NCI-H1436 treated with DMSO at 0.1 percent for 48 hours (cell line): ENCODE measurements around the gene PTPRT.

Experiments
- DNase-seq: peaks from one replicate; lab custom pipeline; 2025; lab: John Stamatoyannopoulos, UW

Gene PTPRT

DNA sequence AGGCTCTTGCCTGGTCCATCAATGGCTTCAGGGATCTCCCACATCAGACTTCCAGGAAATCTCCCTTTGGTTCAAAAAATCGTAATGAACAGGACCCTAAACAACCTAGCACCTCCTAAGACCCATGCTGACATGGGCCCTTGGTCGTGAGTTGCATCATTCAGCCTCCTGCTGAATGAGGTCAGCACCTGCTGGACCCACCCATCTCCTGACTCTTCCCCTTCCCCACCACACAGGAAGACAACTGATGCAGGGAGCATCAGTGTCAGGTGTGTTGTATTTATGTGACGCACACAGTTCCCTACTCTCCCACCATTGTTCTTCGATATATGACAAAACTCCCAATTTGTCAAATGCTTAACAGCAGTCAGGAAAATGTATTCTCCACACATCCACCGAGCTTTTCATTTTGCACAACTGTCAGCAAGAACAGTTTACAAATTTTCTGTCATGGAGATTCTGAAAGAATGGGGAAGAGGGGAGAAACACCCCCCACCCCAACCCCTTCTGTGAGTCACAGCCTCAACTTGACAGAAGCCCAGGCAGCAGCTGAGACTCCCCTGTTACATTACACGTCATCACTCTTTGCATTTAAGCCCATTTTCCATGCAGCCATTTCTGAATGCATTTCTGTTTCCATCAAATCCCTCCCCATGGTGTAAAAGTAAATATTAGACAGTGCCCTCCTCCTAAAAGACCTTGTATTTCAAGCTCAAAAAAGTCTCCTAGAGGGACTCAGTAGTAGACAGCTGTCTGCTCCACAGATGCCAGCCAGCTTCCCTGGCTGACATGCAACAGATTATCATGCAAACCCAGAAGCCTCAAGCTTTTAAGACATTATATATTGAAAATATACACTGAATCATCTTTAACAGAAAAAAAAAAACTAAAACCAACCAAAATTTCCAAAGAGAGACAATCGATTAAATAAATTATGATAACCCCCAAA lies 577.5 kb downstream of the PTPRT start:
- no peak for DNase-seq

DNA sequence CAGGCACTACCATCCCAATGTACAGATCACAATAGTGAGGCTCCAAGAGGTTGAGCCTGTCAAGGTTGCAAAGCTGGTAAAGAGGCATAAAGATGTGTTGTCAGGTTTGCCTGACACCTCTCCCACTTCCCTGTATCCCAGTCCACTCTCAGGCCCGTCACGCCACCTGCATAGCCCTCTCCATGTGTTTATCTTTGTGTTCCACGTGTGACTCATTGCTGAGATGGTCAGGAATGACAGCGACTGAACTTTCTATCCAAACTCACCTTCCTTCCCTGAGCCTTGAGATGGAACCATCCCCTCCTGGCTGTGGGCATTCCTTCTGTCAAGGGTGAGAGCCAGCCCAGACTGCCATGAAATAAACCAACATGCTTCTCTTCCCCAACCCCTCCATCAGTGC lies 578.3 kb downstream of the PTPRT start:
- no peak for DNase-seq

DNA sequence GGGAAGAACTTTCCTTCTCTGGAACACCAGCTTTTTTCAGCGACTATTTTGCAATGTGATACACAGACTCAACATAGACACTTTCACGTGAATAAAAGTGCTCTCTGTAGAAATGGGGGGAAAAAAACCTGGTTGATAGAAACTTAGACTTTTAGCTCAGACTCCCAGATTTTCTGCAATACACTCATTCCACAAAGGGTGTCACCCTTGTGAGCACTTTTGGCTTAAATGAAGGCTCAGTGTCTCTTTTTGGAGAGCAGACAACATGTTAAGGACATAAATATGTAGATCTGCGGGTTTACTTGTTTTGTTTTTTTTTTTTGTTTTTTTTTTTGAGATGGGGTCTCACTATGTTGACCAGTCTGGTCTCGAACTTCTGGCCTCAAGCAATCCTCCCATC lies 579.6 kb downstream of the PTPRT start:
- no peak for DNase-seq

DNA sequence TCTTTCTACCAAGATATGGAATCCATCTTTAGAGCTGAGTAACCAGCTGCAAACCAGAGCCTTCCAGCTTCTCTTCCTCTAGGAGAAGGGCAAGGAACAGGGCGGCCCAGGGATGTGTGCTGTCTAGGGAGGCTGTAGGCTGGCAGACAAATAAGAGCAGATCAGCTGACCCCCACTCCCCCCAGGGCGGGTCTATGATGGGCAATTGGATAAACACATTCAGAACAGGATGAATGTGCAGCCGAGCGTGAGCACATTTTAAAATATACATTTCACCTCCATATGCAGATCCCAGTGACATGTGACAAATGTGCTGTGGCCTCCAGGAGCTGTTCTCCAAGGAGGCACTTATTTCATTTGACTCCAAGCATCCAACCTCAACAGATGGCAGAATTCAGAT lies 580.1 kb downstream of the PTPRT start:
- no peak for DNase-seq

DNA sequence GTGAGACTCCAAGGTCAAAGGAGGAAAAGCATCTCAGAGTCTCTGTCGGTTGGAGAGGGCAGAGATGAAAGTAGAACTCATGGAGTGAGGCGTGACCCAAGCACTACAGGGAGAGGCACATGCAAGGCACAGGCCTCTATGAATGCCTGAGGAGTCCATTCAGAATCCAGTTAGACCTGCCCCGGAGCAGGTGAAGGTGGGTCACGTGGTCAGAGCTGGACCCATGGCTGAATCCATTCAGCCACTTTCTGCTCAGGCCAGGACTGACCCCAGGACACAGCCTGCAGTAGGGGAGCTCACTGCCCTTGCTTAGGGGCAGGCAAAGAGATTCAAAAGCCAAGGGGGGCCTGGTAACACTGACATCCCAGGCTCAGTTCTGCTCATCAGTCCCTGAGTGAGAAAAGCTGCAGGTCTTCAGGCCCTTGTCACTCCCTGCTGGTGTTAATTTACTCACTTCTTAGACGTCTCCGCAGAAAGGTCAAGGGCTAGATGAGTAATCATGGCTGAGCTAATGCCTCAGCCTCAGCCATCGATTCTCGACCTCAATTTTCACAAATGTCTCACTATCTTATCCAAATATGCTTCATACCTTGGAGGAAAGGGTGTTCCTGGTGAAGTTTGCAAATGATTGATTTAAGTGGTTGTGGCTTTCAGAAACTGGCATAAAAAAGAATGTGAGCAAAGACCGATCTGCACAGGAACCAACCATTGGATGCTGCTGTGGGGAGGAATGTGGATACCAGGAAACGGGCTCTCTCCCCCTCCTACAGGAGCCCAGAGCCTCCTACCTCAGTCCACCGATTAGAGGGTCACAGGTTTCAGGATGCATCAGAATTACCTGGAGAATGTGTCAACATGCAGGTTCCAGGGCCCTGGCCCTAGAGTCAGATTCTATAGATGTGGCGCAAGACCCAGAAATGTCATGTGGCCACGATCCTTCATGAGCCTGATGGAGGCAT lies 584.4 kb downstream of the PTPRT start:
- no peak for DNase-seq

DNA sequence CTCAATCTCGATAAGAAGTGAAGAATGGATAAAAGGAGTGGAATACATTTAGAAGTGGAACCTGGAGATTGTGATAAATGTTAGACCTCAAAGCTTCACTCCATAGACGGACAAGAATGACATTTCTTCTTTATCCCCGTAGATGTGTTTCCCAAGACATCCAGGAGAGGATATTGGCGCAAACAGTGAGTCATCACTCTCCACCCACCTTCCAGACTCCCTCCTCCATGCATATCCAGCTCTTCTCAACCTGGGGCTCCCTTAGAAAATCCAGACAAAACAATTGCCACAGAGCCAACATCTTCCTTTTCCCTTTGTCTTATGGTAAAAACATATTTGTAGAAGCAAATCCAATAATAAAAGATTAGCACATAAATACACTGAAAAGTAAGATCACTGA lies 586.1 kb downstream of the PTPRT start:
- no peak for DNase-seq

DNA sequence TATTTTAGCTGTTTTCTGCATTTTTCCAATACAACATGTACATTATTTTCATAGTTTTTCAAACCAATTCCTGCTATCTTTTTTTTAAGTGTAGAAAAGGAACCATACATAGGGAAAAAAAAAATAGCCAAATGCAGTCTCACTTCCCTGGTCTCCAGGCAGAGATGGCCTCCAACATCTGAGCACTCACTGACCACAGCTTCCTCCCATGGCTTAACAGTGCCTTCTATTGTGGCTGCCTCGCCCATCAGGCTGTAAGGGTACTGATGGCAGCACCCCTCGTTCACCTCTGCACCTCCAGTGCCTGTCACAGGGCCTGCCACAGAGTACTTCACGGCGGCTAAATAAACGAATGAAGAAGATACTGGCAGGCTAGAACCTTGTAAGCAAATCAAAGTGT lies 591.1 kb downstream of the PTPRT start:
- no peak for DNase-seq

DNA sequence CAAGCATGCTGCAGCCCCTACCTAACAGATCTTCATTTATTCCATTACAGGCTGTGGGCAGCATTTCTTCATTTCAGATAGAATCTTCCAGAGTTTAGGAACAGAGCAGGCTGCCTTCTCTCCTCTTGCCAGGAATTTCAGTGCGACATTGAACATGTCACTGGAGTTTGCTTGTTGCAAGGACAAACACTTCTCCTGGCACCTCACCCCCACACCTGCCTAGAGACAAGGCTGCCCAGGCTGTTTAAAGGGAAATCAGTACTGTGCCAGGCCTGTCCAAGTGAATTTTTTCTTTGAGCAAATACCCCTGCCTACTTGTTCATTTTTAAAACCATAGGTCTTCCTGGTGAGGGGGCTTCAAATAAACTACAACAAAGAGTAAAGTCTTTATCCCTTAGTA lies 594.1 kb downstream of the PTPRT start:
- no peak for DNase-seq

DNA sequence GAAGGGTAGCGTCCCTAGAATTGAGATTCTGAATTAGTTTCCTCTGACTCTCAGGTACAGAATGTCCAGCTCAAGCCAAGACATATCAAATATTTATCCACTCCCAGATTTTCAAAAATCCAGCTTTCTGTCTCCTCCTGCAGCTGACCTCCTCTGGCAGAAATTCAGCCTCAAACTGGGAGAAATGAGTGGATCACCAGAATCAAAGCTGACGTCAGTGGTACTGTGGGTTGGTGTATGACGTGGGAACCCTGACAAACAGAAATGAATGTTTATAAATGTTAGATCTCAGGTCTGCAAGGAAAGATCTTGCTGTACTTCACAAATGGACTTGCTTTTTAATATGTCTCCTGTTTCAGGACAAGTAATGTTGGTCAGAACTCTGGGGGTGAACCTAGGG lies 595.0 kb downstream of the PTPRT start:
- no peak for DNase-seq

DNA sequence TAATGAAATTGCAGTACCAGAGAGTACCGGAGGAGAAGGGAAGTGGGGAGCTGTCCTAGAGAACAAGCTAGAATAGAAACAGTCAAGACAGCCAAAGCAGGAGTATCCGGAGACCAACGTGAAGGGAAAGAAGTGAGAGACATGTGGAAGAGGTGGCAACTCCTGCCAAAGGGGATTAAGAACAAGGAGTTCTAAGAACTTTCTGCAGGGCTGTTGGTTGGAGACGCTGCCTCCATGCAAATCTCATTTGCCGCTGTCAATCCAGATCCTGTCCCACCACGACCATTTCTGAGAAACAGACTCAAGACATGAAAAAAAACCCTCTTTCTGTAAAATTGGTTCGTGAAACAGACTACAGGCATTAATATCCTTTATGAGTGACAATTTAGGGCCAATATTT lies 595.7 kb downstream of the PTPRT start:
- DNase-seq: no peak

DNA sequence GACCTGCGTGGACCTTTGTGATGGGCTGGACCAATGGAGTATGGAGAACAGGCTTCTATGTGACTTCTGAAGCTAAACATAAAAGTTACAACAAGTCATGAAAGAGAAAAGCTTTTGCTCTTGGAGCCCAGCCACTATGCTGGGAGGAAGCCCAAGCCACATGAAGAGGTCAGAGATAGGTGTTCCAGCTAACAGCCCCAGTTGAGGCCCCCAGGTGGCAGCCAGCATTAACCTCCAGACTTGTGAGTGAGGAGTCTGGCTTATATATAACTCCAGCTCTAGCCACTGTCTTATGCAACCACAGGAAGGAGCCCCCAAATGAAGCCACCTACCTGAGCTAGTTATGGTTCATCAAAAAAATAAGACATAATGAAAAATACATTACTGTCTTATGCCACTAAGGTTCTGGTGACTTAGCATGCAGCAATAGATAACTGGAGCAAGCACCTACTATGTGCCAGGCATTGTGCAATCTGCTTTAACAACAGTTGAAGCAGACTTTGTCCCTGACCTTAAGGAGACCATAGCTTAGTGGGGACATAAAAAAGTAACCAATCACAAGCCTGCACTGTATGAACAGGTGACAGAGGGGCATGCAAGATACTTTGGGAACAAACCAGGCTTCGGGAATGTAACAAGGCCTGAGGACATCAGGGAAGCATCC lies 599.6 kb downstream of the PTPRT start:
- no peak for DNase-seq

DNA sequence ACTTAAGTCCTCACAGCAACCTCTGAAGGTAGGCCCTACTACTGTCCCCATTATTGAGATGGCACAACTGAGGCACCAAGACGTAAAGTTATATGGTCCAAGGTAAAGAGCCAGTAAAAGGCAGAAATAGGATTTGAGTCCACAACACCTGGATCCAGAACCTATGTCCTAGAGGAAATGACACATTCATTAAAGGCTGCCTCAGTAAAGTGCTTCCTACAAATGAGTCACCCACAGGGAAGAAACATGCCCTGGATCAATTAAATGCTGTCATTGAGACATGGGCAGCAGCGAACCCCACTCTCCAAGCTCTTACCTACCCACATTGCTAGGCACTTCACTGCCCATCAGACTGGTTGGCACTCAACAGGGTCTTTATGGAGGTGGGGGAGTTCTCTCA lies 600.9 kb downstream of the PTPRT start:
- DNase-seq: no peak

DNA sequence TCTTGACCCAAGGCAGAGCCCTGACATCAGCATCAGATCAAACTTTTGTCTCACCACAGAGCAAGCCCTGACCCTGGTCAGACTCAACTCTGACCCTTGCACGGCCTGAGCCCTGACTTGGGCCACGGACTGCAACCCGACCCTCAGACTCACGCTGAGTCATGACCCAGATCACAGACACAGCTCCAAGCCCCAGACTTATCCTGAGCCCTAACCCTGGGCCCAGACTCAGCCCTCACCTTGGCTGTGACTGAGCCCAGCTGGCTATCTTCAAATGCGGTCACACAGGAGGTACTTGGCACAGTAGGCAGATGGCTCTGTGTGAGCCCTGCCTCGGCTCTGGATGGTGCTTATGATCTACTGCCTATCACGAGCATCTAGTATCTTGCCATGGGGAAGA lies 602.3 kb downstream of the PTPRT start:
- DNase-seq: no peak

DNA sequence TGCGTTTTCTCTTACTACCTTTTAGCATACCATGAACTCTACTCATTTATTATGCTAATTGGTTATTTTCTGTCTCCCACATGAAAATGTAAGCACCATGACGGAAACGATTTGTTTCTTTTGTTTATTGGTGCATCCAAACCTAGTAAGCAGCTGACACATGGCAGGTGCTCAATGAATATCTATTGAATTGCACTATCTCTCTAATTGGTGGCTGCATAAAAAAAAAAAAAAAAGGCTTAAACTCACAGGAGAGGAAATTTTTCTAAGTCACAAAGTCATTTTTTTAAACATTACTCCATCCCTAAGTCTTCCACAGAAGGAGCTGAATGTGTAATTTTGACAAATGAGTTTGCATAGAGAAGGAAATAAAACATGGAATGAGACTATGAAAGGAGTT lies 608.4 kb downstream of the PTPRT start:
- DNase-seq: no peak

DNA sequence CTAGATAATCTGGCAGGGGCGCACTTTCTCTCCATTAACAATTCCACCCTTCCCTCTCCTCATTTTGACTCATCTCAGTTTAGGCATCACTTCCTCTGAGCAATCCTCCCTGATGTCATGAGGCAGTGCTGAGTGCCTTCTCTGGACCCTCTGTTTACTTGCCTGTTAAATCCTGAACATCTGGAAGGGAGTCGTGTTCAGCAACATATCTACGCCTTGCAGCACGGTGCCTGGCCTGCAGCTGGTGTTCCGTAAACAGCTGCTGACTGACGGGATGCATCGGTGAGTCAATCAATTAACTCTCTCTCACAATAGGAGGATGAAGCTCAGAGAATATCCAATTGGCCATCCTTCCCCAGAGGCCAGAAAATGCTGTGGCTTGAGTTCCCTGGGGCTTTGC lies 613.5 kb downstream of the PTPRT start:
- DNase-seq: no peak

DNA sequence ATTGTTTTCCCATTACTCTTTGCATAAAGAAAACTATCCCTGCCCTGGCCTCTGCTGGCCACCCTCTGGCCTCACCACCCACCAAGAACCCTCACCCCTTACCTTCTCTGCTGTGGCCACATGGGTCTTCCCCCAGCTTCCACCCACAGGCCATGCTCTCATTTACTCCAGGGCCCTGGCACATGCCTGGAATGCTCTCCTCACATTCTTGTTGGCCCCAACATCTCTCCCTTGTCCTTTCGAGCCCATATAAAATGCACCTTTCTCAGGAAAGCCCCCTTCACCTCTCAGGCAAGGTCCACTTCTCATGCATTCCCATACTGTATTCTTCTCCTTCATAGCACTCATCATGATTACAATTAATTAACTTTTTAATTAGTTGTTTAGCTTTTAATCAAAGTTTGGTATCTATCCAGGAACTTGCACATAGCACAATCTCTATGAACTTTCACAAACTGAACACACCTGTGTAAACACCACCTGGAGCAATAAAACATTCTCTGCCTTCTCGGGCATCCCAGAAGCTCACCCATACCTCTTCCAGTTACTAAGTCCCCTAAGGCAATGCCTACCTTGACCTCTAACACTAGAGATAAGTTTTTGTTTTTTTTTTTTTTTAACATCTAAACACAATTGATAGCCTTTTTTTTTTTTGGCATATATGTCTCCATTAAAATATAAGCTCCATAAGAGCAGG lies 617.2 kb downstream of the PTPRT start:
- DNase-seq: no peak

DNA sequence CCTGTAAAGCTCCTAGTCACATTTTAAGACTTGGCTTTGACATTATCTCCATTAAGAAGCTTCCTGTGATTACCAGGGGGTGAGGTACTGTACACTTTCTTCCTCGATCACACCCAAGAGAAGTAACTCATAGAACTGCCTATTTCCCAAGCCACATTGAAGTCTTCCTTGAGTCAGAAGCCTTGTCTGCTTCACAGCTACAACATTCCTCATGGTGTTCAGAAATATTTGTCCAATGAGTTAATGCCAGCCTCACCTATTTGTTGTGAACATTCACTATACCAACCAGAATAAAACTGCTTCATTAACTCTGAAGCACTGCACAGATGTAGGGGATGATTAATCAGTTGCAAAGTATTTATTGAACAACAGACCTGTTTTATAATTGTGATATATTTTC lies 622.3 kb downstream of the PTPRT start:
- no peak for DNase-seq

DNA sequence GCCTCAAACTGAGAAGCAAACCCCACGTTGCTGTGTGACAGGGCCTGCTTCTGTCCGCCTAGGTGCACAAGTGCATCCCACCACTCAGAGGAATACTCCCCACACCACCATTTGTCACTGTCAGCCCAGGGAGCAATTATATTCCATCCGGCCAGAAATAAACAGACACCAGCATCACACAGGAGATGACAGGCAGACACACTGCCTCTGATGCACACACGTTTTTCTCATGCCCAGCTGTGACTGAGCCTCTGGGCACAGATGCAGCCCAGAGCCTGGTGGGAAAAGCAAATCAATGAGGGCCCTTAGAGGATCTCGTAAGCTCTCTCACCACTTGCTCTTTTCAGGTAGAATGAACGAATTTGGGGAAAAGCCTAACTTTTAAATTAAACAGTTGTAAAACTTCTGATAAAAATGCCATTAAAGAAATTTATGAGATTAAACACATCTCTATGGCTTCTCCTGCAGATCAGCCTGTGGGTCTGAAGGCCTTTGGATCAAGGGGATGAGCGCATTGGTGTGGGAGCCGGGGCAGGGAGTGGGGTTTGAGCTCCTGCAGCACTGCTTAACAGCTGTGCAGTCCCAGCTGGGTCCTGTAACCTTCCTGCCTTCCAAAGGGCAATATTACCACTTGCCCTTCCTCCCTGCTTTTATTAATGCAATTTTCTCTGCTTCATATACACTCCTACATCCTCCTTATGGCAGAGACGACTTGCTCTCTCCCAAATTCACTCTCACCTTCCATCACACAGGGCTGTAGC lies 624.3 kb downstream of the PTPRT start:
- DNase-seq: no peak

DNA sequence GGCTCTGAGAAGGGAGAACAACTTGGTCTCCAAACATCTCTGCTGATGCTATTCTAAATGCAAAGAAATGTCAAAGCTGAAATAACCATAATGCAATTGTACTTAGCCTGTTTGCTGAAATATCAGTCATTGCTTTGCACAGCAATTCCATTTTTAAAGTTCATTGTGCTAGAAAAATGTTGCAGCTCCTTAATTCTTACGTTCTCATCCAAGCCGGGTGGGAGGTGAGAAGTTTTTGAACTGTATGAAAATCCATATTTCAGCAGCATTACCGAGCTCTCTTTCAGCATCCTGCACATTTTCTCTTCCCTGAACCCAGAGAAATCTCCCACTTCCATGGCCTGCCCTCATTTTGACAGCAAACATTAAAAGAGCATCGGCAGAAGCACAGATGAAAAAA lies 630.0 kb downstream of the PTPRT start:
- no peak for DNase-seq

DNA sequence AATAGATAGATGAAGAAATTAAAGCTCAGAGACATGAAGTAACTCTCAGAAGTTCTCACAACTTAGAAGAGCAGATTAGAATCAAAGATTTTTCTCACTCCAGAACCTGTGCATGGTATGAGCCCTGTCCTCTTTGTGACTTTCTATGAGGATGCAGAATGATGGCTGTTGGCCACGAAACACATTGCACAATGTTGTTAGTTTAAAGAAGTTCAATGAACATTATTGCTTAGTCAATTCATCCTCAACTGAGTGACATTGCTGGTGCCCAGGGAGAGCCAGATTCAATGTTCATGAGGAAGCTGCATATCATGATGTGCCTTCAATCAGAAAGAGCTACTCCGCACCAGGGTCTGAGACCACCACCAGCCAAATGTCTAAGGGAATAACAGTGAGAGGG lies 633.1 kb downstream of the PTPRT start:
- DNase-seq: no peak

DNA sequence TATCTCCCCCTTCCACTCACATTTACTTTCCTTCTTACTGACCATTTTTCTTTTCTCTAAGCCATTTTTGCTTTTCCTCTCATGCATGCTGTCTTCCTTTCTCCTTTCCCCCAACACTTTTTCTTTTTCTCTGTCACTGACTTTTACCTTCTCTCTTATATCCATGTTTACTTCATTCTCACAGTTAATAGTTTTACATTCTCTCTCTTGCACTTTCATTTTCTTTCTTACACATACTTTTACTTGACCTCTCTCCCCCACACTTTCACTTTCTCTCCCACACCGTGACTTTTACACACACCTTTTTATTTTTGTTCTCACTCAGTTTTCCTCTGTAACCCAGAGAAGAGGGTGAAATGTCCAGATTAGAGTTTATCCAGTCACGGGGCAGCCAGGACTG lies 636.3 kb downstream of the PTPRT start:
- DNase-seq: no peak
